GM12891 (cell line): Measurements from ENCODE around the gene IGFBP3.

ENCODE experiments used
- PAX5 ChIP-seq: IDR thresholded peaks from 2 replicates; pipeline ENCODE4 v1.6.1; 2011; ENCODE audit warnings: low read length, moderate library complexity, mild to moderate bottlenecking; ENCODE audit not compliant: insufficient read depth, severe bottlenecking
- POLR2A ChIP-seq: IDR thresholded peaks from 2 replicates; pipeline ENCODE4 v1.6.1; 2011; ENCODE audit warnings: low read depth, low read length, control low read depth
- POLR2AphosphoS5 ChIP-seq: IDR thresholded peaks from 2 replicates; pipeline ENCODE4 v1.6.1; 2011; ENCODE audit warnings: low read depth, low read length, control low read depth
- POU2F2 ChIP-seq: IDR thresholded peaks from 2 replicates; pipeline ENCODE4 v1.6.1; 2011; ENCODE audit warnings: low read depth, mild to moderate bottlenecking, control low read depth, low read length, moderate library complexity
- SPI1 ChIP-seq: IDR thresholded peaks from 2 replicates; pipeline ENCODE4 v1.6.1; 2011; ENCODE audit warnings: low read depth, low read length, control low read depth
- TAF1 ChIP-seq: IDR thresholded peaks from 2 replicates; pipeline ENCODE4 v1.6.1; 2011; ENCODE audit warnings: low read depth, low read length, control low read depth

GRCh38 chr7:45921381-45921698 lies 268 bp upstream of the IGFBP3 start:
- TF ChIP-seq TAF1, result no peak
- TF ChIP-seq POLR2AphosphoS5, result no peak
- TF ChIP-seq POLR2A, result no peak
- no peak for TF ChIP-seq SPI1
- no peak for TF ChIP-seq POU2F2
- TF ChIP-seq PAX5, result no peak
